H1 (cell line): ENCODE results near the gene RILPL2. TPM values are rescaled to one million over a fixed set of nuclear protein-coding genes. Genes with fewer than 3 reads are reported as not detected.

ENCODE experiments used
- CTCF ChIA-PET: fragments of 300-600 bp; sonication (Branson Sonifier 250); formaldehyde crosslinking; loops from one replicate; lab custom pipeline; 2021; ENCODE audit not compliant: partially characterized antibody; lab: Charles Lee
- POLR2A ChIA-PET: fragments of 300-600 bp; sonication (Branson Sonifier 250); formaldehyde crosslinking; loops from one replicate; lab custom pipeline; 2021; ENCODE audit warnings: inconsistent platforms; ENCODE audit not compliant: partially characterized antibody; lab: Charles Lee
- DNase-seq, 2 experiments: peaks; one replicate each; pipeline versions ENCODE4 v3.0.0 to v3.0.0-alpha.2; 2010 to 2022; ENCODE audit warnings: low spot score in 2 of 2, low read depth in 1 of 2, mixed read lengths in 1 of 2
- FAIRE-seq: peaks from 2 replicates; lab custom pipeline; 2011; peaks lifted over from hg19 to GRCh38; lab: Jason Lieb, UNC
- H2AFZ ChIP-seq: 2 replicates; pipeline ENCODE4 v1.8.1; 2012; ENCODE audit warnings: low read length, inconsistent platforms
- H2AK5ac ChIP-seq: 2 replicates; pipeline ENCODE4 v1.6.1; 2013; ENCODE audit warnings: low read depth, low read length
- H2BK120ac ChIP-seq: replicated peaks from 2 replicates; pipeline ENCODE3; 2013; ENCODE audit warnings: low read depth, low read length, inconsistent platforms
- H2BK12ac ChIP-seq: 2 replicates; pipeline ENCODE4 v1.6.1; 2013; ENCODE audit warnings: low read depth, low read length
- H2BK15ac ChIP-seq: 2 replicates; pipeline ENCODE4 v1.6.1; 2013; ENCODE audit warnings: low read length
- H2BK20ac ChIP-seq: 2 replicates; pipeline ENCODE4 v1.6.1; 2013; ENCODE audit warnings: low read length
- H2BK5ac ChIP-seq: 2 replicates; pipeline ENCODE4 v1.6.1; 2013; ENCODE audit warnings: low read depth, low read length
- H3K14ac ChIP-seq: 2 replicates; pipeline ENCODE4 v1.6.1; 2013; ENCODE audit warnings: inconsistent platforms; ENCODE audit not compliant: insufficient read length
- H3K18ac ChIP-seq: 2 replicates; pipeline ENCODE4 v1.6.1; 2013; ENCODE audit warnings: low read length; ENCODE audit errors: extremely low read depth
- H3K23ac ChIP-seq: 2 replicates; pipeline ENCODE4 v1.6.1; 2013; ENCODE audit warnings: inconsistent platforms; ENCODE audit not compliant: insufficient read length
- H3K23me2 ChIP-seq: 2 replicates; pipeline ENCODE4 v1.6.1; 2013; ENCODE audit warnings: low read depth, low read length
- H3K27ac ChIP-seq: 2 replicates; pipeline ENCODE4 v1.6.1; 2011; ENCODE audit warnings: low read depth, low read length, inconsistent platforms
- H3K27me3 ChIP-seq, 4 experiments: replicated peaks in 1 of 4; 1 replicate in 1 of 4; 2 replicates in 3 of 4; pipeline versions ENCODE4 v1.6.1 to v1.8.1; 2011 to 2013; ENCODE audit warnings: low read length in 3 of 4, mild to moderate bottlenecking in 3 of 4, inconsistent platforms in 2 of 4, mixed read lengths in 2 of 4, moderate library complexity in 1 of 4; ENCODE audit not compliant: control insufficient read depth in 3 of 4, insufficient read depth in 3 of 4; ENCODE audit errors: extremely low read depth in 1 of 4
- H3K36me3 ChIP-seq, 4 experiments: 2 replicates each; pipeline versions ENCODE4 v1.6.1 to v1.8.1; 2011 to 2013; ENCODE audit warnings: mild to moderate bottlenecking in 4 of 4, low read length in 3 of 4, moderate library complexity in 2 of 4, control low read depth in 1 of 4, inconsistent platforms in 1 of 4; ENCODE audit not compliant: insufficient read depth in 4 of 4, control insufficient read depth in 2 of 4
- H3K4ac ChIP-seq: replicated peaks from 2 replicates; pipeline ENCODE3; 2013; ENCODE audit warnings: low read length, low read depth, mixed read lengths, inconsistent platforms; ENCODE audit not compliant: insufficient read length
- H3K4me1 ChIP-seq, 4 experiments: replicated peaks in 1 of 4; 1 replicate in 1 of 4; 2 replicates in 3 of 4; pipeline versions ENCODE4 v1.6.1 to v1.8.1; 2011 to 2013; ENCODE audit warnings: low read length in 3 of 4, inconsistent platforms in 2 of 4, mixed read lengths in 1 of 4; ENCODE audit not compliant: insufficient read depth in 4 of 4, control insufficient read depth in 3 of 4
- H3K4me2 ChIP-seq, 2 experiments: 2 replicates each; pipeline versions ENCODE4 v1.6.1 to v1.8.1; 2011 to 2013; ENCODE audit warnings: low read depth in 2 of 2, low read length in 2 of 2, control low read depth in 1 of 2, inconsistent platforms in 1 of 2, mild to moderate bottlenecking in 1 of 2; ENCODE audit not compliant: insufficient read depth in 1 of 2
- H3K4me3 ChIP-seq, 4 experiments: fragments of 200-600, 300-600 bp in 1 of 4; sonication (generic), shearing (Covaris generic), sonication (Bioruptor Twin) in 1 of 4; 2 replicates each; pipeline versions ENCODE4 v1.5.1 to v1.8.1; 2011 to 2016; ENCODE audit warnings: low read length in 4 of 4, low read depth in 3 of 4, control low read depth in 2 of 4, inconsistent platforms in 2 of 4, mild to moderate bottlenecking in 2 of 4, mixed read lengths in 1 of 4, moderate library complexity in 1 of 4; ENCODE audit not compliant: insufficient read depth in 2 of 4; ENCODE audit errors: extremely low read depth in 1 of 4
- H3K56ac ChIP-seq: replicated peaks from 2 replicates; pipeline ENCODE3; 2013; ENCODE audit warnings: low read depth, mild to moderate bottlenecking, mixed read lengths, low read length, inconsistent platforms; ENCODE audit not compliant: insufficient read length
- H3K79me1 ChIP-seq: 2 replicates; pipeline ENCODE4 v1.6.1; 2013; ENCODE audit warnings: low read depth, low read length, control low read depth
- H3K79me2 ChIP-seq, 2 experiments: 2 replicates each; pipeline versions ENCODE4 v1.6.1 to v1.8.1; 2012 to 2013; ENCODE audit warnings: low read length in 2 of 2, mild to moderate bottlenecking in 2 of 2, inconsistent platforms in 1 of 2; ENCODE audit not compliant: insufficient read depth in 2 of 2, control insufficient read depth in 1 of 2
- H3K9ac ChIP-seq, 4 experiments: replicated peaks in 1 of 4; 1 replicate in 1 of 4; 2 replicates in 3 of 4; pipeline versions ENCODE4 v1.6.1 to v1.8.1; 2011 to 2013; ENCODE audit warnings: low read depth in 3 of 4, low read length in 3 of 4, control low read depth in 2 of 4, mild to moderate bottlenecking in 2 of 4, moderate library complexity in 2 of 4, inconsistent platforms in 1 of 4; ENCODE audit errors: extremely low read depth in 1 of 4
- H3K9me3 ChIP-seq, 2 experiments: 2 replicates each; pipeline versions ENCODE4 v1.6.1 to v1.8.1; 2012 to 2013; ENCODE audit warnings: mild to moderate bottlenecking in 2 of 2, moderate library complexity in 2 of 2, control low read depth in 1 of 2, inconsistent platforms in 1 of 2, low read depth in 1 of 2, low read length in 1 of 2, mixed read lengths in 1 of 2; ENCODE audit not compliant: insufficient read depth in 2 of 2
- H4K20me1 ChIP-seq, 2 experiments: replicated peaks in 1 of 2; 2 replicates each; pipeline versions ENCODE3 to v1.8.1; 2011 to 2013; ENCODE audit warnings: inconsistent platforms in 2 of 2, low read length in 2 of 2, mild to moderate bottlenecking in 1 of 2; ENCODE audit not compliant: insufficient read depth in 2 of 2, control insufficient read depth in 1 of 2
- H4K5ac ChIP-seq: 2 replicates; pipeline ENCODE4 v1.6.1; 2013; ENCODE audit warnings: low read length, low read depth, mixed read lengths, inconsistent platforms; ENCODE audit not compliant: insufficient read length
- H4K8ac ChIP-seq: 2 replicates; pipeline ENCODE4 v1.8.0; 2013; ENCODE audit warnings: mild to moderate bottlenecking, moderate library complexity, low read length, inconsistent platforms; ENCODE audit not compliant: insufficient read depth; ENCODE audit errors: extremely low read depth
- H4K91ac ChIP-seq: replicated peaks from 2 replicates; pipeline ENCODE3; 2013; ENCODE audit warnings: low read length, mixed read lengths, inconsistent platforms; ENCODE audit not compliant: insufficient read length
- BRCA1 ChIP-seq: IDR thresholded peaks from 2 replicates; pipeline ENCODE4 v1.6.1; 2012; ENCODE audit warnings: low read depth, low read length, improper control_type of control experiment
- EP300 ChIP-seq, 2 experiments: IDR thresholded peaks; 1 replicate in 1 of 2; 2 replicates in 1 of 2; pipeline ENCODE4 v1.6.1; 2011 to 2012; ENCODE audit warnings: low read depth in 2 of 2, low read length in 2 of 2, mild to moderate bottlenecking in 2 of 2, borderline replicate concordance in 1 of 2, inconsistent platforms in 1 of 2, moderate library complexity in 1 of 2
- EZH2 ChIP-seq: fragments of 200-600 bp; sonication (generic); IDR thresholded peaks from 2 replicates; pipeline ENCODE4 v1.7.1; 2012; ENCODE audit warnings: low read depth, mild to moderate bottlenecking, moderate library complexity, low read length, inconsistent platforms; ENCODE audit not compliant: severe bottlenecking
- HDAC6 ChIP-seq: IDR thresholded peaks from one replicate; pipeline ENCODE4 v1.7.1; 2012; ENCODE audit warnings: low read depth, mild to moderate bottlenecking, inconsistent platforms, low read length, moderate library complexity
- NANOG ChIP-seq: IDR thresholded peaks from 2 replicates; pipeline ENCODE4 v1.6.1; 2011; ENCODE audit warnings: low read length, low read depth, mild to moderate bottlenecking, inconsistent platforms; ENCODE audit not compliant: insufficient read depth, poor library complexity, severe bottlenecking
- POLR2AphosphoS5 ChIP-seq: IDR thresholded peaks from 2 replicates; pipeline ENCODE4 v1.6.1; 2011; ENCODE audit warnings: low read depth, low read length
- POU5F1 ChIP-seq: IDR thresholded peaks from 2 replicates; pipeline ENCODE4 v1.6.1; 2011; ENCODE audit warnings: low read depth, mild to moderate bottlenecking, low read length, moderate library complexity
- RNF2 ChIP-seq: fragments of 200-900, 300-1000 bp; sonication (generic); IDR thresholded peaks from 2 replicates; pipeline ENCODE4 v1.7.1; 2016; ENCODE audit warnings: borderline replicate concordance, low read depth, mild to moderate bottlenecking, antibody characterized with exemption, low read length; ENCODE audit not compliant: poor library complexity, severe bottlenecking; ENCODE audit errors: missing control alignments
- SIRT6 ChIP-seq: IDR thresholded peaks from one replicate; pipeline ENCODE4 v1.7.1; 2012; ENCODE audit warnings: low read length, inconsistent platforms
- YY1 ChIP-seq: IDR thresholded peaks from 2 replicates; pipeline ENCODE4 v1.6.1; 2011; ENCODE audit warnings: low read depth, mild to moderate bottlenecking, low read length
- ZNF274 ChIP-seq: IDR thresholded peaks from 2 replicates; pipeline ENCODE4 v1.7.0; 2012; ENCODE audit warnings: low read length, borderline replicate concordance; ENCODE audit errors: extremely low read depth
- WGBS, 2 experiments: shearing (Covaris generic) in 1 of 2; methylation state at CpG; one replicate each; pipeline versions ENCODE4 v1.1.6 to v1.1.7; 2013 to 2015; ENCODE audit warnings: low lambda C conversion rate in 2 of 2, mixed read lengths in 2 of 2, inconsistent platforms in 1 of 2, low coverage in 1 of 2, missing lambda C conversion rate in 1 of 2; ENCODE audit not compliant: insufficient replicate concordance in 2 of 2, insufficient coverage in 1 of 2, insufficient read length in 1 of 2; ENCODE audit errors: extremely low coverage in 1 of 2, missing lambda C conversion rate in 1 of 2; 5-methylcytosine and 5-hydroxymethylcytosine counted together
- polyA plus RNA-seq, 7 experiments: library from polyadenylated mRNA; depleted of rRNA in 3 of 7; stranded (reverse) in 5 of 7; unstranded in 2 of 7; fragments of >200 nt in 5 of 7; fragments of 200-250 nt in 2 of 7; gene quantifications; 1 replicate in 5 of 7; 2 replicates in 1 of 7; 4 replicates in 1 of 7; pipeline versions ENCODE4 v1.2.1 to v1.2.3, GENCODE V29; 2011 to 2013; ENCODE audit warnings: missing spikeins in 2 of 7, mixed read lengths in 2 of 7
- total RNA-seq: library from RNA; stranded (reverse); fragmentation: NEBNext Ultra II Directional; extraction: Animal tissue kit (Norgen Biotek cat#: 25700); gene quantifications from 2 replicates; pipeline ENCODE4 v1.2.1, GENCODE V29; 2021

RILPL2 gene
- total and polyA plus RNA-seq, 2 of the 8 experiments (the other 6 are each of a cell fraction or from before 2014, with no cell fraction given) = 0.77 to 1.4 TPM

- Histone ChIP-seq H2BK12ac (no peak overlapping the region), H3K4me3 (no peak overlapping the region), H4K91ac (no peak overlapping the region), H2AK5ac (no peak overlapping the region), H3K79me1 (no peaks in the 10 kb centered on the region), H2BK120ac (no peak overlapping the region), H3K23ac (no peak overlapping the region), H3K4ac (no peak overlapping the region), H3K27me3 (no peaks in the 10 kb centered on the region), H3K9ac (no peak overlapping the region), H4K5ac (no peak overlapping the region), H3K18ac (no peak overlapping the region), H4K20me1 (peaks cover 0 to under 1% of the 10 kb centered on the region in 2 experiments), H4K8ac (no peak overlapping the region; the same call in 1 of the 2 replicates), H3K79me2 (no peaks in the 10 kb centered on the region), H3K9me3 (no peaks in the 10 kb centered on the region), H3K14ac (no peak overlapping the region), H3K23me2 (no peaks in the 10 kb centered on the region), H3K4me1 (peaks cover 0 to 4% (median 0%) of the 10 kb centered on the region in 4 experiments; a peak in 4 of 7 replicates), H3K36me3 (no peaks in the 10 kb centered on the region), H2BK5ac (no peak overlapping the region), H3K56ac (no peak overlapping the region), H2BK20ac (no peak overlapping the region), H3K27ac (no peak overlapping the region), H2AFZ (no peak overlapping the region), H3K4me2 (no peak overlapping the region), H2BK15ac (no peak overlapping the region)
- ChIA-PET POLR2A (interaction anchor here (0.7 to 2.3 kb wide), 5 partner anchors 14 to 628 kb away, joined by 3 to 6 read pairs (median 4); no protein-coding TSS in a partner anchor), CTCF (no interaction called here)
- TF ChIP-seq ZNF274 (no peak), EP300 (IDR thresholded peaks at IDR 0.05; ENCODE audit: borderline replicate concordance in 1 of 2, low read depth in 2 of 2, low read length in 2 of 2) (no peak), YY1 (no peak), NANOG (no peak), BRCA1 (no peak), RNF2 (no peak), HDAC6 (no peak), SIRT6 (no peak), EZH2 (no peak), POU5F1 (no peak), POLR2AphosphoS5 (no peak)
- no peak for FAIRE-seq
- 91% methylated on average over 18 of the region's 18 CpGs; no CpG with 5 or more reads in 1 of the 2 experiments for WGBS, 2 experiments
- DNase-seq = no peak
Measured at GRCh38 chr12:123483602-123484248, 47.2 kb upstream of the RILPL2 start.
